ENCODE results near the gene OR2B6.

The OR2B6 gene

DNA sequence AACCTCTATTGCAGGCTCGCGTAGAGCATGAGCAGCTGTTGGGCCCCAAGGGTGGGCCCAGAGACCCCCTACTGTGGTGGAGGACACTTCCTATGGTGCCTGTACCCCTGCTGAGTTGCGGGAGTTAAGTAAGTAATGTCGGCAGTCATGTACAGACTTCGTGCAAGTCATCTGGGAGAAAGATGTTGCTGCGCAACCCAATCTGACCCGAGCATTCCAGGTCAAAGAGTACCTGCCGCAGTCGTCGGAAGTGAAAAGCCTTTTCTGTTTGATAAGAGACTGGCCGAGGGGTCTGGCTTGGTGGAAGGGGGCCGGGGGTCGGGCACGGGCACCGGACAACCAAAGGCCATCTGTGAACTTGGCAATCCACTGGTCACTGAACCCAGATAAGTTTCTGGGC lies 44.3 kb downstream of the OR2B6 start:
- no peak for DNase-seq

DNA sequence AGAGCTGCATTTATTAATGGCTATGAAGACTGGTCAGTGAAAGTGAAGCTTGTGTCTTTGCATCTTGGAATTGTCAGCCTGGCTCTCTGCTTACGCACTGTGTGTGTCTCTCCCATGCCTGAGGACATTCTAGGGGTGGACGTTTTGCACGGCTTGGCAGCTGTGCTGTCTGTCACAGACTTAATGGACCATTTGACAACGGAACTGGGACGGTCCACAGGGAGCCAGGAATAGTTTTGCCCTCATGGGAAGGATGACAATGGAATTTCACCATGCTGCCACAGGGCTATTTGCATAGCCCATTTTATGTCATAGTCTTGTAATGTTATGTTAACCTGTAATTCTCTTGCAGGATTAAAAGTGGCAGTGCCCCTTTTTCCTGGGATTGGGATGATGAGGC lies 44.7 kb downstream of the OR2B6 start:
- no peak for DNase-seq

DNA sequence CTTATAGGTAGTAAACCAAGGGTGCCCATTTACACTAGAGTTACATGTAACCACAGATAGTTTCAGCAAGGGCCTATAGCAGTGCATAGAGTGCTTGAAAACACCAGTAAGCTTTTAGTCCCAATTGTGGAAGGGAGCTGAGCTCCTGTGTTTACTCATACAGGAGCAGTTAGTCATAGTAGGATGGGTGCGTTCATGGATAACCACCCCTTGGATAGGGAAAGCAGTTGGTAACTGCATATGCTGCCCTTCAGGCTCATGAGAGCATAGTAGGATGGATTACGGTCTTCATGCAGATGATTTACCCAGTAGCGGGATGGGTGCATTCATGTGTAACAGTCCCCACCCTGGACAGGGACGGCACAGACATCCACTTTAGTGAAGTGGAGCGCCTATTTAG lies 45.1 kb downstream of the OR2B6 start:
- no peak for DNase-seq

DNA sequence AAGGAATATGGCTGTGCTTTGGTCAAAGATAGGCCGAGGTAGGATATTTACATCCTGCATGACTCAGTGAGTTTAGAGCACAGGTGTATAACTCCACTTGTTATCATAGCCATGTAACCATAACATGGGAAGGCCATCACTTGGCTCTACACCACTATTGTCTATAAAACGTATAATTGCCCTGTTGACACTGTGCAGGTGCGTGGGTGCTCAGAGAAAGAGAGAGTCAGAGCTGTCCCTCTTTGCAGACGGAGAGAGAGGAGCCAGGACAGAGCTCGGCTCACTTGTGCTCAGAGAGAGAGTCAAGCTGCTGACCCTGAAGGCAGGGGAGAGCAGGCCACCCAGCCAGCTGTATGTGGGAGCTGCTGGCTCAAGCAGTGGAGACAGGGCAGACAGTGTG lies 46.0 kb downstream of the OR2B6 start:
- no peak for DNase-seq

DNA sequence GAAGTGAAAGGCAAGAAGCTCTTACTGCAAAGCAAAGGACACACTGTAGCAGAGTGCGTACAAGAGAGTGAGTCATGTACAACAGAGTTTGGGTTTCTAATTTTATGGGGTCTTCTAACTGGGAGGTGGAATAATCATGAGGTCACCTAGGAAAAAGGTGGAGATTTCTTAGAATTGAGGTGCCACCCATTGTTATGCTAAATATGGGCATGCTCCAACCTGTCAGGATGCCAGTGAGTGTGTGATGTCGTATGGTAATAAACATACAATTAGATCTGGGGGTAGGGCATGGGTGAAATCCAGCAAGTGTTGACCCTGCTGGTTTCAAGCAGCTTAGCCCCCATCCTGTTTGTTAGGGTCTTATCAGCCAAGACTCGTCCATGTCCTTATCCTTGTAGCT lies 46.6 kb downstream of the OR2B6 start:
- no peak for DNase-seq

DNA sequence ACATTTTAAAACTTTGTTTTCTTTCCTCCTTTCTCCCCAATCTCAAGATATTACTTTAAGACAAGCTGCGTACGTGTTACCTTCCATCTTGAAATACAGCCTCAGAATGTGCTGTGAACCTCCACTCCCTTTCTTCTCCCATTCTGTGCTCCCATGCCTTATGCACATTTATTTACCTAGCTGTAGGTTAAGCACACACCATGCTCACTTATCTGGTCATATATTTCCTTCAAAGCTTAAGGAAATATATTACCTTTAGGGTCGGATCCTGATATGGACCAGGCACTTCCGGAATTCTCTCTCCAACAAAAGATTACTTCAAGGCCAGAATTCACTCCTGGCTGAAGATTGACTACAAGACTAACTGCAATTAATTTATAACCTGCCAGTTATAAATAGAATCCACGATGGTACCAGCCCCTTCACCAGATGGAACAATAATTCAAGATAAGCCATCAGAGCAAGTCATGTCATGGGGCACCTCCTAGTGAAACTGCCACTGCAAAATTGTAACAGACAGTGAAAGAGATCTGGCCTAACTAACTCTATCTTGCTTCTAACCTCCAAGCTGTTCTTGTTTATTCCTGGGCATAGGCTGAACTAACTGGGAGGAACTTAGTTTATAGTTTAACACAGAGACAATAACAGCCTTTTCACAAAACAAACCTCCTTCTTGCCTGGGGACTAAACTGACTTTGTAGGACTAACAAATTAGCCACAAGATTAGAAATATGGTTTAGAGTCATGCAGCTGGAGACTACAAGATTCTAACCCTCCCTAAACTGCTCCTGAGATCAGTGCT lies 47.5 kb downstream of the OR2B6 start:
- no peak for DNase-seq

DNA sequence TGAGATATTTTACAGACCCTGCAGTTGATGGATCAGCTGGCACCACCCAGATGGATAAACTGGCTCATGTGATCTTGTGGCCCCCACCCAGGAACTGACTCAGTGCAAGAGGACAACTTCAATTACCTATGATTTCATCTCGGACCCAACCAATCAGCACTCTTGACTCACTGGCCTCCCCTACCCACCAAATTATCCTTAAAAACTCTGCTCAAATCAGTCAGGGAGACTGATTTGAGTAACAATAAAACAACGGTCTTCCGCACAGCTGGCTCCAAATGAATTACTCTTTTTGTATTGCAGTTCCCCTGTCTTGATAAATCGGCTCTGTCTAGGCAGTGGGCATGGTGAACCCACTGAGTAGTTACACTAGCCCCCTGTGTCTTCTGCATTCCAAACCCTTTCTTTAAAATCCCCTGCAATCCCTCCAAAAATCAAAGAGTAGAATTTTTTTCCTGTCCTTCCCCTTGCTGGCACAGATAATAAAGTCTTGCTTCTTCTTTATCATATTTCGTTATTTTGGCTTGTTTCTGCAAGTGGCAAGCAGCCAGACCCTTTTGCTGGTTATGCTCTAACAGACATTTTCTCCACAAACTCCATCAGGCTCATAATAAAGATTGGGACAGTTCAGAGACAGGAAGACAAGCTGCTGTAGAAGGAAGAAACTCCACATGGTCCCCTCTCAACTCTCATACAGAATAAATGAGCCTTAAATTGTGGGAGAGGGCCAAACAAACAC lies 48.3 kb downstream of the OR2B6 start:
- no peak for DNase-seq

DNA sequence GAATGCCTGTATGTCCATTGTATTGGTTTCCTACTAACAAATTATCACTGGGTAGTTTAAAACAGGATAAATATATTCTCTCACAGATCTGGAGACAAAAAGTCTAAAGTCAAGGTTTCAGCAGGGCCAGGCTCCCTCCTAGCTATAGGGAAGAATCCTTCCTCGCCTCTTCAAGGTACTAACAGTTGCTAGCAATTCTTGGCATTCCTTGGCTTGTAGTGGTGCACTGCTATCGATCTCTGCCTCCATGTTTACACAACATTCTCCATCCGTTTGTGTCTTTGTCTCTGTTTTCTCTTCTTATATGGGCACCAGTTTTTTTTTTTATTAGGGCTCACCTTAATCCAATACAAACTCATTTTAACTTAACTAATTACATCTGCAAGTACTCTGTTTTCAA lies 48.9 kb downstream of the OR2B6 start:
- no peak for DNase-seq
